HCT116 (cell line): ENCODE data around the gene CES1. TPM values are rescaled to one million over a fixed set of nuclear protein-coding genes. Genes with fewer than 3 reads are reported as not detected.
"Not testable (repeated sequence)": the region's sequence is repeated elsewhere in the genome, so short reads cannot be mapped to it uniquely, and the experiment has no call there.

Experiments used
- ATAC-seq: fragments of 200-7000 bp; cut with Tn5 transposase; 2 replicates; pipeline ENCODE4 v1.9.1; 2020; ENCODE audit warnings: mild to moderate bottlenecking, moderate library complexity
- BruUV-seq: library from RNA; stranded (reverse); fragments of 400-500 nt; replicated peaks from 2 replicates; lab custom pipeline; 2021; lab: Mats Ljungman, UMichigan
- CTCF ChIA-PET: fragments of 300-600 bp; sonication (Branson Sonifier 250); formaldehyde crosslinking; loops from one replicate; lab custom pipeline; 2021; ENCODE audit warnings: antibody characterized with exemption; lab: Charles Lee
- POLR2A ChIA-PET: fragments of 300-600, 350-600 bp; sonication (Branson Sonifier 250); formaldehyde crosslinking; loops from one replicate; lab custom pipeline; 2021; ENCODE audit warnings: antibody characterized with exemption; lab: Charles Lee
- RAD21 ChIA-PET, 2 experiments: fragments of 300-600 bp; sonication (Branson Sonifier 250); formaldehyde crosslinking; loops; one replicate each; lab custom pipeline; 2023; ENCODE audit warnings: low total read pairs in 2 of 2; ENCODE audit not compliant: uncharacterized antibody in 2 of 2, unreplicated experiment in 2 of 2, low non-redundant PET in 1 of 2; lab: Charles Lee
- DNase-seq: peaks from one replicate; pipeline ENCODE4 v3.0.0-alpha.2; 2010; ENCODE audit warnings: low read depth, low spot score
- H2AFZ ChIP-seq: fragments of 200-600 bp; shearing (Covaris generic), sonication (generic); 2 replicates; pipeline ENCODE4 v1.6.1; 2017; ENCODE audit warnings: low read depth, mixed run types, mixed read lengths, antibody characterized with exemption, low read length; ENCODE audit not compliant: poor library complexity, severe bottlenecking
- H3K27ac ChIP-seq: 2 replicates; pipeline ENCODE4 v1.5.1; 2012; ENCODE audit warnings: low read depth, low read length
- H3K27me3 ChIP-seq: fragments of 200-600 bp; sonication (generic); 2 replicates; pipeline ENCODE4 v1.6.1; 2016; ENCODE audit warnings: mixed run types, low read length, mixed read lengths; ENCODE audit not compliant: insufficient read depth
- H3K36me3 ChIP-seq, 2 experiments: fragments of 200-500 bp in 1 of 2; fragments of 200-600 bp in 1 of 2; sonication (Bioruptor generic) in 1 of 2; sonication (generic) in 1 of 2; 2 replicates each; pipeline versions ENCODE4 v1.5.1 to v1.6.1; 2014 to 2016; ENCODE audit warnings: low read length in 2 of 2, inconsistent platforms in 1 of 2, mixed read lengths in 1 of 2, mixed run types in 1 of 2; ENCODE audit not compliant: insufficient read depth in 2 of 2, control insufficient read depth in 1 of 2
- H3K4me1 ChIP-seq, 2 experiments: fragments of 200-600 bp in 1 of 2; sonication (generic) in 1 of 2; 2 replicates each; pipeline versions ENCODE4 v1.5.1 to v1.6.1; 2012 to 2017; ENCODE audit warnings: low read length in 2 of 2, inconsistent platforms in 1 of 2, mild to moderate bottlenecking in 1 of 2, mixed read lengths in 1 of 2, mixed run types in 1 of 2, moderate library complexity in 1 of 2; ENCODE audit not compliant: insufficient read depth in 2 of 2, control insufficient read depth in 1 of 2
- H3K4me2 ChIP-seq: fragments of 200-600 bp; sonication (generic); 2 replicates; pipeline ENCODE4 v1.6.1; 2017; ENCODE audit warnings: mixed run types, low read length, mixed read lengths
- H3K4me3 ChIP-seq, 2 experiments: fragments of 200-600 bp in 1 of 2; sonication (generic) in 1 of 2; replicated peaks in 1 of 2; 2 replicates each; pipeline ENCODE4 v1.5.1; 2011 to 2016; ENCODE audit warnings: low read length in 2 of 2, control low read depth in 1 of 2, low read depth in 1 of 2, mild to moderate bottlenecking in 1 of 2, mixed read lengths in 1 of 2, mixed run types in 1 of 2
- H3K79me2 ChIP-seq: fragments of 200-600 bp; sonication (generic); 2 replicates; pipeline ENCODE4 v1.6.1; 2017; ENCODE audit warnings: mild to moderate bottlenecking, mixed run types, low read length, moderate library complexity, mixed read lengths; ENCODE audit not compliant: insufficient read depth
- H3K9ac ChIP-seq: fragments of 200-600 bp; sonication (generic); 2 replicates; pipeline ENCODE4 v1.6.1; 2016; ENCODE audit warnings: low read length, mixed read lengths
- H3K9me2 ChIP-seq: fragments of 200-600 bp; sonication (generic), shearing (Covaris generic); 2 replicates; pipeline ENCODE4 v1.6.1; 2017; ENCODE audit warnings: mixed run types, mild to moderate bottlenecking, moderate library complexity; ENCODE audit not compliant: insufficient read depth
- H3K9me3 ChIP-seq, 2 experiments: fragments of 200-500 bp in 1 of 2; fragments of 200-600 bp in 1 of 2; sonication (Bioruptor generic) in 1 of 2; sonication (generic) in 1 of 2; 2 replicates each; pipeline ENCODE4 v1.6.1; 2014 to 2017; ENCODE audit warnings: low read length in 2 of 2, mixed read lengths in 2 of 2, inconsistent platforms in 1 of 2, low read depth in 1 of 2, mild to moderate bottlenecking in 1 of 2, mixed run types in 1 of 2, moderate library complexity in 1 of 2; ENCODE audit not compliant: control insufficient read depth in 1 of 2, insufficient read depth in 1 of 2
- H4K20me1 ChIP-seq: fragments of 200-600 bp; sonication (generic), shearing (Covaris generic); 2 replicates; pipeline ENCODE4 v1.6.1; 2017; ENCODE audit warnings: mixed run types, mild to moderate bottlenecking, moderate library complexity; ENCODE audit not compliant: insufficient read depth
- CBX3 ChIP-seq: IDR thresholded peaks from 2 replicates; pipeline ENCODE4 v1.6.1; 2012; ENCODE audit warnings: low read depth
- EGR1 ChIP-seq: IDR thresholded peaks from 2 replicates; pipeline ENCODE4 v1.6.1; 2012; ENCODE audit warnings: low read depth
- ELF1 ChIP-seq: IDR thresholded peaks from 2 replicates; pipeline ENCODE4 v1.6.1; 2012; ENCODE audit warnings: low read depth, borderline replicate concordance
- EZH2 ChIP-seq: fragments of 200-600 bp; sonication (generic); IDR thresholded peaks from 2 replicates; pipeline ENCODE4 v1.6.1; 2017; ENCODE audit warnings: antibody characterized with exemption, mixed run types
- EZH2phosphoT487 ChIP-seq: fragments of 200-600 bp; IDR thresholded peaks from 2 replicates; pipeline ENCODE4 v1.6.1; 2018; ENCODE audit warnings: antibody characterized with exemption, borderline replicate concordance
- JUND ChIP-seq: IDR thresholded peaks from 2 replicates; pipeline ENCODE4 v1.6.1; 2012
- POLR2A ChIP-seq: IDR thresholded peaks from 2 replicates; pipeline ENCODE4 v1.7.0; 2011; ENCODE audit warnings: borderline replicate concordance; ENCODE audit not compliant: insufficient read depth, insufficient read length; ENCODE audit errors: extremely low read depth
- POLR2AphosphoS5 ChIP-seq: IDR thresholded peaks from 2 replicates; pipeline ENCODE4 v1.6.1; 2011; ENCODE audit warnings: mild to moderate bottlenecking, low read depth, low read length, moderate library complexity
- YY1 ChIP-seq: IDR thresholded peaks from 2 replicates; pipeline ENCODE4 v1.6.1; 2011; ENCODE audit warnings: low read length, low read depth, moderate library complexity, mild to moderate bottlenecking; ENCODE audit not compliant: insufficient replicate concordance; ENCODE audit errors: extremely low read depth
- ZBTB33 ChIP-seq: IDR thresholded peaks from 2 replicates; pipeline ENCODE4 v1.6.1; 2011; ENCODE audit warnings: mild to moderate bottlenecking, low read length, moderate library complexity; ENCODE audit not compliant: insufficient replicate concordance; ENCODE audit errors: extremely low read depth
- ZNF274 ChIP-seq: fragments of 200-500 bp; sonication (Bioruptor generic); IDR thresholded peaks from 2 replicates; pipeline ENCODE4 v1.6.1; 2014; ENCODE audit warnings: mild to moderate bottlenecking, low read depth, low read length, inconsistent platforms
- intact Hi-C: fragments of 100-400 bp; cut with micrococcal nuclease; formaldehyde crosslinking; loops from 2 replicates; pipeline ENCODE4 v1.10.0; 2022
- total RNA-seq: library from RNA; stranded (reverse); gene quantifications from one replicate; pipeline ENCODE4 v1.2.1, GENCODE V29; 2021; ENCODE audit not compliant: unreplicated experiment

CES1 gene
- total RNA-seq, 1 experiment from 2014 or later = 1.8 TPM

DNA sequence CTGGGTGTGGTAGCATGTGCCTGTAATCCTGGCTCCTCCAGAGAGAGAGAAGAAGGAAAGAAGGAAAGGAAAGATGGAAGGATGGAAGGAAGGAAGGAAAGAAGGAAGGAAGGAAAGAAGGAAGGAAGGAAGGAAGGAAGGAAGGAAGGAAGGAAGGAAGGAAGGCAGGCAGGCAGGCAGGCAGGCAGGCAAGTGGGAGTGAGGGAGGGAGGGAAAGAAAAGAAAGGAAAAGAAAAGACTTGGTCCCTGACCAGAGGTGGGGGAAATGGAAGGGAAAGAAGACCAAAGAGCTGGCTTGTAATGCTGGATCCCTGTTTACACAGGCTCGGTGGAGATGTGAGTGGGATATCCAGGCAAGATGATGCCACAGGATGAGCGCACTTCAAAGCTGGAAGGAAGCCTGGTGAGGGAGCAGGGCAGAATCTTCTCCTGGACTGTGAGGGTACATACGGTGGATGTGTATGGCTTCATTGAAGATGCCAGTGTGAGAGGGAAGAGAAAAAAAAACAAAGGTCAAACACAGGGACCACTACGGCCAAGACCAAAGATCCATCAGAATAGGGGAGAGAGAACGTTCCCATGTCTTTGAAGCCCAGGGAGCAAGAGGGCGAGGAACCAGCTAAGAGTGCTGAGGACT, 2.1 kb downstream of the CES1 start:
- CTCF ChIA-PET = no interaction called here
- H3K9me2 ChIP-seq = no peaks in the 10 kb centered on the region
- TF ChIP-seq POLR2A = no peak
- no peak for TF ChIP-seq EGR1
- no peak for TF ChIP-seq ZBTB33
- TF ChIP-seq POLR2AphosphoS5 = no peak
- no peak for TF ChIP-seq ELF1
- no peak for TF ChIP-seq EZH2phosphoT487
- no peak for TF ChIP-seq JUND
- TF ChIP-seq EZH2 = no peak
- TF ChIP-seq ZNF274 = no peak
- TF ChIP-seq CBX3 = no peak
- TF ChIP-seq YY1 = no peak
- TF ChIP-seq, all 23 proteins: peak for 0
- ChIA-PET POLR2A (no interaction called here), RAD21 (no interaction called here)
- H3K27me3 ChIP-seq = 0 out of 2 replicates have a peak, but pooled peaks cover 3% of the 10 kb centered on the region
- BruUV-seq = no TSS peak
- DNase-seq (no peak), ATAC-seq (no peak)
- H3K4me1 ChIP-seq = no peaks in the 10 kb centered on the region
- H3K4me2 ChIP-seq = no peak overlapping the region
- H3K36me3 ChIP-seq = no peaks in the 10 kb centered on the region
- H4K20me1 ChIP-seq = no peaks in the 10 kb centered on the region
- H3K9ac ChIP-seq = no peak overlapping the region
- intact Hi-C loops = loop anchor here (5.0 kb wide), 1 partner anchor 68 kb away; no protein-coding TSS in a partner anchor
- H3K27ac ChIP-seq = no peak overlapping the region
- no peak overlapping the region for H2AFZ ChIP-seq
- H3K9me3 ChIP-seq = no peaks in the 10 kb centered on the region
- no peaks in the 10 kb centered on the region for H3K79me2 ChIP-seq
- H3K4me3 ChIP-seq = no peak overlapping the region

DNA sequence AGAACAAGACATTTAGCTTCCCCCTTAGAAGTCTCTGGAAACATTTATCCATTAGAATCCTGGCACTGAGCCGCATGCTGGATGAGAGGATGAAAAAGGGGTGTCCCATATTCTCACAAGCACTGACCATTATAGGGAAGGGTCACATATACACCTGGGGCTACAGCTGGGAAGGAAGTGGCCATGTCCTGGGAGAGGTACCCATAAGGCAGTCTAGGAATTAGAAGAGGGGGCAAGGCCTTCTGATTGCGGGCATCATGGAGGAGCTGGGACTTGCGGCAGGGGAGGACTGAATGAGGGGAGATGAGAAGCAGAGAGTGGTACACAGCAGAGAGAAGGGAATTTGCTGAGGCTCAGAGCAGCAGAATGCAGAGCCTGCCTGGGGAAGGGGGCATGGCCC, 3.7 kb downstream of the CES1 start:
- H2AFZ ChIP-seq, H3K27ac ChIP-seq, RAD21 ChIA-PET, H3K9me3 ChIP-seq, CTCF ChIA-PET, POLR2A ChIA-PET, intact Hi-C loops, H3K4me2 ChIP-seq, H4K20me1 ChIP-seq, DNase-seq, ATAC-seq, H3K4me3 ChIP-seq, BruUV-seq, H3K79me2 ChIP-seq, H3K9ac ChIP-seq, H3K9me2 ChIP-seq, H3K4me1 ChIP-seq, H3K36me3 ChIP-seq: not testable (repeated sequence)
- H3K27me3 ChIP-seq = peaks cover 14% of the 10 kb centered on the region
